ENCODE results near the gene ATG7.

Gene ATG7

GRCh38 chr3:11356269-11356668 is 84.1 kb downstream of the ATG7 start:
- DNase-seq (ENCODE audit: low spot score) = no peak

- DNase-seq (ENCODE audit: low spot score) = no peak
These were observed 90.4 kb downstream of the ATG7 start for GRCh38 chr3:11362600-11362999.

GRCh38 chr3:11363715-11364114 is 91.5 kb downstream of the ATG7 start:
- no peak for DNase-seq (ENCODE audit: low spot score)

GRCh38 chr3:11364181-11364580 is 92.0 kb downstream of the ATG7 start:
- DNase-seq (ENCODE audit: low spot score) = no peak

- peak; percentile 72 for DNase-seq (ENCODE audit: low spot score)
These were observed 95.0 kb downstream of the ATG7 start for GRCh38 chr3:11367143-11367693.

- DNase-seq (ENCODE audit: low spot score) = no peak
These were observed 98.0 kb downstream of the ATG7 start for GRCh38 chr3:11370191-11370590.

GRCh38 chr3:11370966-11371365 is 98.8 kb downstream of the ATG7 start:
- no peak for DNase-seq (ENCODE audit: low spot score)

- DNase-seq (ENCODE audit: low spot score) = no peak
These were observed 99.5 kb downstream of the ATG7 start for GRCh38 chr3:11371747-11372146.

GRCh38 chr3:11373235-11373634 is 101.0 kb downstream of the ATG7 start:
- DNase-seq (ENCODE audit: low spot score) = no peak

GRCh38 chr3:11373654-11374053 is 101.5 kb downstream of the ATG7 start:
- DNase-seq (ENCODE audit: low spot score) = no peak

- no peak for DNase-seq (ENCODE audit: low spot score)
These were observed 103.3 kb downstream of the ATG7 start for GRCh38 chr3:11375333-11376088.

- no peak for DNase-seq (ENCODE audit: low spot score)
These were observed 105.5 kb downstream of the ATG7 start for GRCh38 chr3:11377719-11378118.

GRCh38 chr3:11379238-11379823 is 107.1 kb downstream of the ATG7 start:
- DNase-seq (ENCODE audit: low spot score) = peak; percentile 68

- DNase-seq (ENCODE audit: low spot score) = peak; percentile 24
These were observed 107.9 kb downstream of the ATG7 start for GRCh38 chr3:11379824-11380701.

GRCh38 chr3:11381141-11381540 is 108.9 kb downstream of the ATG7 start:
- DNase-seq (ENCODE audit: low spot score) = no peak

- DNase-seq (ENCODE audit: low spot score) = no peak
These were observed 109.4 kb downstream of the ATG7 start for GRCh38 chr3:11381563-11381962.

GRCh38 chr3:11382146-11382745 is 110.0 kb downstream of the ATG7 start:
- no peak for DNase-seq (ENCODE audit: low spot score)

- DNase-seq (ENCODE audit: low spot score) = no peak
These were observed 111.9 kb downstream of the ATG7 start for GRCh38 chr3:11384074-11384473.

- no peak for DNase-seq (ENCODE audit: low spot score)
These were observed 113.1 kb downstream of the ATG7 start for GRCh38 chr3:11385326-11385725.

- no peak for DNase-seq (ENCODE audit: low spot score)
These were observed 113.7 kb downstream of the ATG7 start for GRCh38 chr3:11385891-11386290.

GRCh38 chr3:11386465-11387113 is 114.4 kb downstream of the ATG7 start:
- no peak for DNase-seq (ENCODE audit: low spot score)

Data from Ammon's horn (tissue), 1 donor.